T-helper 2 cell treated with Interferon-gamma antibody and Interleukin-4, amounts not matched to agents 100 ng/mL and 5 ng/mL, for 36 hours (primary cell): ENCODE measurements around the gene NCK2. TPM values are rescaled to one million over a fixed set of nuclear protein-coding genes. Genes with fewer than 3 reads are reported as not detected.

Experiments
- intact Hi-C: fragments of 100-400 bp; cut with micrococcal nuclease; formaldehyde crosslinking; loops from one replicate; pipeline ENCODE4 v1.15.1; 2023
- total RNA-seq: library from RNA; stranded (reverse); gene quantifications from 2 replicates; pipeline ENCODE4 v1.2.3, GENCODE V29; 2022

NCK2 gene
- total RNA-seq, 1 donor from 2014 or later, result 64.9 TPM

GRCh38 chr2:105910497-105911238 is 166.0 kb downstream of the NCK2 start:
- intact Hi-C loops, result no loop called here

- intact Hi-C loops, result no loop called here
Measured at GRCh38 chr2:105911425-105911824, 166.7 kb downstream of the NCK2 start.

GRCh38 chr2:105912081-105912480 is 167.4 kb downstream of the NCK2 start:
- intact Hi-C loops, result no loop called here

GRCh38 chr2:105915005-105915558 is 170.4 kb downstream of the NCK2 start:
- intact Hi-C loops, result no loop called here

GRCh38 chr2:105917226-105917625 is 172.5 kb downstream of the NCK2 start:
- intact Hi-C loops, result no loop called here

GRCh38 chr2:105917688-105918087 is 173.0 kb downstream of the NCK2 start:
- intact Hi-C loops, result no loop called here

- intact Hi-C loops, result no loop called here
Measured at GRCh38 chr2:105919191-105919811, 174.6 kb downstream of the NCK2 start.

GRCh38 chr2:105919826-105920225 is 175.1 kb downstream of the NCK2 start:
- intact Hi-C loops, result loop anchor here (5.0 to 10.0 kb wide), 2 partner anchors 135 to 167 kb away; no protein-coding TSS in a partner anchor

GRCh38 chr2:105924271-105924670 is 179.6 kb downstream of the NCK2 start:
- intact Hi-C loops, result loop anchor here (5.0 to 10.0 kb wide), 2 partner anchors 131 to 163 kb away; no protein-coding TSS in a partner anchor

GRCh38 chr2:105924932-105925331 is 180.2 kb downstream of the NCK2 start:
- intact Hi-C loops, result loop anchor here (5.0 to 10.0 kb wide), 2 partner anchors 130 to 162 kb away; no protein-coding TSS in a partner anchor

GRCh38 chr2:105925390-105925789 is 180.7 kb downstream of the NCK2 start:
- intact Hi-C loops, result loop anchor here (10.0 kb wide), 1 partner anchor 129 kb away; no protein-coding TSS in a partner anchor

- intact Hi-C loops, result loop anchor here (10.0 kb wide), 1 partner anchor 128 kb away; no protein-coding TSS in a partner anchor
Measured at GRCh38 chr2:105926960-105927678, 182.4 kb downstream of the NCK2 start.

GRCh38 chr2:105928086-105928485 is 183.4 kb downstream of the NCK2 start:
- intact Hi-C loops, result loop anchor here (10.0 kb wide), 1 partner anchor 127 kb away; no protein-coding TSS in a partner anchor

- intact Hi-C loops, result loop anchor here (10.0 kb wide), 1 partner anchor 126 kb away; no protein-coding TSS in a partner anchor
Measured at GRCh38 chr2:105928563-105928962, 183.9 kb downstream of the NCK2 start.

GRCh38 chr2:105929516-105929915 is 184.8 kb downstream of the NCK2 start:
- intact Hi-C loops, result loop anchor here (10.0 kb wide), 1 partner anchor 125 kb away; no protein-coding TSS in a partner anchor

- intact Hi-C loops, result no loop called here
Measured at GRCh38 chr2:105932582-105932981, 187.9 kb downstream of the NCK2 start.

- intact Hi-C loops, result no loop called here
Measured at GRCh38 chr2:105933906-105934305, 189.2 kb downstream of the NCK2 start.

- intact Hi-C loops, result no loop called here
Measured at GRCh38 chr2:105934467-105934866, 189.8 kb downstream of the NCK2 start.

- intact Hi-C loops, result no loop called here
Measured at GRCh38 chr2:105935063-105935462, 190.4 kb downstream of the NCK2 start.

- intact Hi-C loops, result no loop called here
Measured at GRCh38 chr2:105936954-105937353, 192.2 kb downstream of the NCK2 start.

GRCh38 chr2:105937498-105938097 is 192.9 kb downstream of the NCK2 start:
- intact Hi-C loops, result no loop called here
